ENCODE data around the gene FBXO45.
"Not testable (repeated sequence)": the region's sequence is repeated elsewhere in the genome, so short reads cannot be mapped to it uniquely, and the experiment has no call there.

DNA sequence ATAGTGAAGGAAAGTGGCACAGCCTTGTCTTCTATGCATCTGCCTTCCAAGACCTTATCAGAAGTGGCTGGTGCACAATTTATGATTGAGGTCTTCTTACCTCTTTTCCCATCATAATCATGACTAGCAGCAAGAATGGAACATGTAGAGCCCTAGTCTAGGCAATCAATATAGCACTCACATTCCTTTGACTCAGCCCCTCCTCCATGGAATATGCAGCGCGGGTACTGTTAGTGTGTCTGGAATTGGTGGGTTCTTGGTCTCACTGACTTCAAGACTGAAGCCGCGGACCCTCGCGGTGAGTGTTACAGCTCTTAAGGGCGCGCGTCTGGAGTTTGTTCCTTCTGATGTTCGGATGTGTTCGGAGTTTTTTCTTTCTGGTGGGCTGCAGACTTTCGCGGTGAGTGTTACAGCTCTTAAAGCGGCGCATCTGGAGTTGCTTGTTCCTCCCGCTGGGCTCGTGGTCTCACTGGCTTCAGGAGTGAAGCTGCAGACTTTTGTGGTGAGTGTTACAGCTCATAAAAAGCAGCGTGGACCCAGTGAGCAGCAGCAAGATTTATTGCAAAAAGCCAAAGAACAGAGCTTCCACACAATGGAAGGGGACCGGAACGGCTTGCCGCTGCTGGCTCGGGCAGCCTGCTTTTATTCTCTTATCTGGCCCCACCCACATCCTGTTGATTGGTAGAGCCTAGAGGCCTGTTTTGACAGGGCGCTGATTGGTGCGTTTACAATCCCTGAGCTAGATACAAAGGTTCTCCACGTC, 29.7 kb downstream of the FBXO45 start:
- not testable (repeated sequence) for TF ChIP-seq CTCF, POLR2A (IDR thresholded peaks at IDR 0.05)

Data from heart left ventricle (tissue), 13 donors.